HG03469 (cell line): ENCODE results near the gene WIPI1.
"Not testable (repeated sequence)": the region's sequence is repeated elsewhere in the genome, so short reads cannot be mapped to it uniquely, and the experiment has no call there.

Source experiments
- ATAC-seq: cut with Tn5 transposase; IDR thresholded peaks from one replicate; pipeline ENCODE4 v1.9.1; 2021; ENCODE audit warnings: mild to moderate bottlenecking, moderate library complexity, moderate number of reproducible peaks; ENCODE audit not compliant: unreplicated experiment

Gene WIPI1

GRCh38 chr17:68457168-68457538, at the start of gene WIPI1:
Gene WIPI1, minus strand, starts transcription at chr17:68457496. Its CDS starts 75 bp downstream, at chr17:68457421.
- peak; percentile 16 for ATAC-seq

- no peak for ATAC-seq
These were observed 48.7 kb upstream of the WIPI1 start for GRCh38 chr17:68505951-68506350.

GRCh38 chr17:68501074-68501473, 43.8 kb upstream of the WIPI1 start:
- no peak for ATAC-seq

GRCh38 chr17:68499587-68499986, 42.3 kb upstream of the WIPI1 start:
- ATAC-seq: no peak

- peak; percentile 7 for ATAC-seq
These were observed 41.4 kb upstream of the WIPI1 start for GRCh38 chr17:68498479-68499326.

- peak; percentile 94 for ATAC-seq
These were observed 40.6 kb upstream of the WIPI1 start for GRCh38 chr17:68497885-68498319.

GRCh38 chr17:68495081-68495480, 37.8 kb upstream of the WIPI1 start:
- no peak for ATAC-seq

GRCh38 chr17:68492394-68493054, 35.2 kb upstream of the WIPI1 start:
- ATAC-seq: not testable (repeated sequence)

GRCh38 chr17:68491381-68492231, 34.3 kb upstream of the WIPI1 start:
- no peak for ATAC-seq

- no peak for ATAC-seq
These were observed 32.6 kb upstream of the WIPI1 start for GRCh38 chr17:68489919-68490318.

GRCh38 chr17:68484458-68484857, 27.2 kb upstream of the WIPI1 start:
- ATAC-seq: no peak

- ATAC-seq: no peak
These were observed 25.3 kb upstream of the WIPI1 start for GRCh38 chr17:68482576-68483041.

- ATAC-seq: no peak
These were observed 23.6 kb upstream of the WIPI1 start for GRCh38 chr17:68480885-68481284.

- ATAC-seq: no peak
These were observed 13.7 kb upstream of the WIPI1 start for GRCh38 chr17:68470961-68471360.

GRCh38 chr17:68468788-68469187, 11.5 kb upstream of the WIPI1 start:
- ATAC-seq: no peak

GRCh38 chr17:68468334-68468733, 11.0 kb upstream of the WIPI1 start:
- no peak for ATAC-seq

GRCh38 chr17:68463211-68464019, 6.1 kb upstream of the WIPI1 start:
- ATAC-seq: no peak

GRCh38 chr17:68462381-68463210, 5.3 kb upstream of the WIPI1 start:
- ATAC-seq: no peak

GRCh38 chr17:68461589-68461988, 4.3 kb upstream of the WIPI1 start:
- ATAC-seq: no peak
